Measurements from ENCODE around the gene VANGL2. TPM values are rescaled to one million over a fixed set of nuclear protein-coding genes. Genes with fewer than 3 reads are reported as not detected.
A peak's percentile ranks its signal among the peaks of the same experiment; 100 is the strongest.

Gene VANGL2
- total RNA-seq, 4 donors from 2014 or later, result 0.26 to 1.2 (median 0.78) TPM; not detected in 1

DNA sequence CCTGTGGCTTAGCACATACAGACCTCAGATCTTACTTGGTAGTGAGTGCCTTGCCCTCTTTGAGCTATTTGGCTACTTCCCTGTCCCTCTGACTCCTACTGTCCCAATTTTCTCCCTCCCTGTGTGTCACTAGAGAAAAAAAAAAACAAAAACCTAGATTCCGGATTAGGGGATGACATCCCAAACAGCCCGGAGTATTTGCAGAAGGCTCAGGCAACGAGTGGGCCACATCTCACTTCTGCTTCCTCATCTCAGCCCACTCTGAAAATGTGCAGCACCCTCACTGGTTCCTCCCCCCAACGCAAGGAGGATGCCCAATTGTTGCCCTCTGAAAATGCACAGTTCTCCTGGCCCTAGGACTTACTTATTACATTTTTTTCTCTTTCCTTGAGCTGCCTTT, 28.6 kb upstream of the VANGL2 start:
- H3K4me3 ChIP-seq, result no peak overlapping the region
- peaks cover 0 to 2% (median 0%) of the 10 kb centered on the region in 3 donors for H3K27me3 ChIP-seq
- DNase-seq (no peak), ATAC-seq (no peak)
- H3K9me3 ChIP-seq, result no peaks in the 10 kb centered on the region
- no peak for TF ChIP-seq POLR2A (IDR thresholded peaks at IDR 0.05)
- TF ChIP-seq, protein P1, sequence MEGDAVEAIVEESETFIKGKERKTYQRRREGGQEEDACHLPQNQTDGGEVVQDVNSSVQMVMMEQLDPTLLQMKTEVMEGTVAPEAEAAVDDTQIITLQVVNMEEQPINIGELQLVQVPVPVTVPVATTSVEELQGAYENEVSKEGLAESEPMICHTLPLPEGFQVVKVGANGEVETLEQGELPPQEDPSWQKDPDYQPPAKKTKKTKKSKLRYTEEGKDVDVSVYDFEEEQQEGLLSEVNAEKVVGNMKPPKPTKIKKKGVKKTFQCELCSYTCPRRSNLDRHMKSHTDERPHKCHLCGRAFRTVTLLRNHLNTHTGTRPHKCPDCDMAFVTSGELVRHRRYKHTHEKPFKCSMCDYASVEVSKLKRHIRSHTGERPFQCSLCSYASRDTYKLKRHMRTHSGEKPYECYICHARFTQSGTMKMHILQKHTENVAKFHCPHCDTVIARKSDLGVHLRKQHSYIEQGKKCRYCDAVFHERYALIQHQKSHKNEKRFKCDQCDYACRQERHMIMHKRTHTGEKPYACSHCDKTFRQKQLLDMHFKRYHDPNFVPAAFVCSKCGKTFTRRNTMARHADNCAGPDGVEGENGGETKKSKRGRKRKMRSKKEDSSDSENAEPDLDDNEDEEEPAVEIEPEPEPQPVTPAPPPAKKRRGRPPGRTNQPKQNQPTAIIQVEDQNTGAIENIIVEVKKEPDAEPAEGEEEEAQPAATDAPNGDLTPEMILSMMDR (IDR thresholded peaks at IDR 0.05 in 4 of 5, conservative IDR thresholded peaks at IDR 0.05 in 1 of 5), result no peak
- peaks cover 0 to 9% of the 10 kb centered on the region in 2 donors for H3K4me1 ChIP-seq
- intact Hi-C loops (cut with DNase I; ENCODE audit: low total_unique reads), result loop anchor here (5.0 to 10.0 kb wide), 2 partner anchors 79 to 287 kb away; partner anchors contain the start of gene KCNJ9
- no peaks in the 10 kb centered on the region for H3K36me3 ChIP-seq
- in situ Hi-C loops (cut with MboI; ENCODE audit: low sequenced_read_pairs in 4 of 4), result loop anchor here in 3 of 4 donors (10.0 to 25.0 kb wide), 2 partner anchors 177 to 284 kb away; partner anchors contain the start of genes IGSF8 (in 2 of the 3), KCNJ9 (in 2 of the 3) and CASQ1 (in 1 of the 3)
- no peak overlapping the region for H3K27ac ChIP-seq

- intact Hi-C loops (cut with DNase I; ENCODE audit: low total_unique reads) (loop anchor here (5.0 to 10.0 kb wide), 2 partner anchors 81 to 289 kb away; partner anchors contain the start of gene KCNJ9), in situ Hi-C loops (cut with MboI; ENCODE audit: low sequenced_read_pairs in 4 of 4) (loop anchor here in 3 of 4 donors (10.0 to 25.0 kb wide), 2 partner anchors 179 to 286 kb away; partner anchors contain the start of genes IGSF8 (in 2 of the 3), KCNJ9 (in 2 of the 3) and CASQ1 (in 1 of the 3))
- peaks cover 0 to 9% of the 10 kb centered on the region in 2 donors for H3K4me1 ChIP-seq
- H3K27ac ChIP-seq, result no peak overlapping the region
- H3K27me3 ChIP-seq, result no peaks in the 10 kb centered on the region
- ATAC-seq (no peak), DNase-seq (no peak)
- H3K4me3 ChIP-seq, result no peak overlapping the region
- H3K9me3 ChIP-seq, result no peaks in the 10 kb centered on the region
- TF ChIP-seq POLR2A (IDR thresholded peaks at IDR 0.05), result no peak
- TF ChIP-seq, protein P1 (IDR thresholded peaks at IDR 0.05 in 4 of 5, conservative IDR thresholded peaks at IDR 0.05 in 1 of 5), result no peak
- no peaks in the 10 kb centered on the region for H3K36me3 ChIP-seq
Observed at GRCh38 chr1:160373696-160374095, 26.7 kb upstream of the VANGL2 start.

DNA sequence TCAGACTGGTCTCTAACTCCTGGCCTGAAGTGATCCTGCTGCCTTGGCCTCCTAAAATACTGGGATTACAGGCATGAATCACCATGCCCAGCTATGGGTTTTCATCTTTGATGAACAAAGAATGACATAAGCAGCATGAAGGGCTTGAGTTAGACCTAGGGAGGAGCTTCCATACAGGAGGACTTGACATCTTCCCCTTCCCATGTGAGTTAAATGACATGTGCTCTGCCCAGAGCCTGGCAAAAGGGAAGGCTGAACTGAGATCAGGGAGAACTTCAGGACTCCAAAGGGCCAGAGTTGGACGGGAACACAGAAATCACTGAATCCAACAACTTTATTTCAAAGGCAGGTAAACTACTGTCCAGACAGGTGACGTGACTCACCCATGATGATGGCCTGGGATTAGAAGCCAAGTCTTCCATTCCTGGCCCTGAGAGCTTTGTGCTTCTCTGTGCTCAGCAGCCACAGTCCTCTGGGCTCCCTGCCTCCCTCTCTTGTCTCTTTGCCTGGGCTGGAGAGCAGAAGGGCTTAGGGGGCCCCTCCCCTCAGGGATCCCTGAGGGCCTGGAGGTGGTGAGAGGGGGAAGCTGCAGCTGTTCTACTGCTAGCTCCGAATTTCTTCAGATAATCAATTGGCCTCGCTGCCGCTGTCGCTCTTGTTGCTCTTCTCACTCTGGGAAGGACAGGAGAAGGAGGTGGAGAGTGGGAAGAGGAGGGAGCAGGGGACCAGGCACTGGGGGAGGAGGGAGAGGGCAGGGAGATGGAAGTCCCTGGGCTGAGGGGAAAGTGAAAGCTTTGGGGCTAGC, 25.9 kb upstream of the VANGL2 start:
- no peak overlapping the region for H3K27ac ChIP-seq
- no peak for DNase-seq

DNA sequence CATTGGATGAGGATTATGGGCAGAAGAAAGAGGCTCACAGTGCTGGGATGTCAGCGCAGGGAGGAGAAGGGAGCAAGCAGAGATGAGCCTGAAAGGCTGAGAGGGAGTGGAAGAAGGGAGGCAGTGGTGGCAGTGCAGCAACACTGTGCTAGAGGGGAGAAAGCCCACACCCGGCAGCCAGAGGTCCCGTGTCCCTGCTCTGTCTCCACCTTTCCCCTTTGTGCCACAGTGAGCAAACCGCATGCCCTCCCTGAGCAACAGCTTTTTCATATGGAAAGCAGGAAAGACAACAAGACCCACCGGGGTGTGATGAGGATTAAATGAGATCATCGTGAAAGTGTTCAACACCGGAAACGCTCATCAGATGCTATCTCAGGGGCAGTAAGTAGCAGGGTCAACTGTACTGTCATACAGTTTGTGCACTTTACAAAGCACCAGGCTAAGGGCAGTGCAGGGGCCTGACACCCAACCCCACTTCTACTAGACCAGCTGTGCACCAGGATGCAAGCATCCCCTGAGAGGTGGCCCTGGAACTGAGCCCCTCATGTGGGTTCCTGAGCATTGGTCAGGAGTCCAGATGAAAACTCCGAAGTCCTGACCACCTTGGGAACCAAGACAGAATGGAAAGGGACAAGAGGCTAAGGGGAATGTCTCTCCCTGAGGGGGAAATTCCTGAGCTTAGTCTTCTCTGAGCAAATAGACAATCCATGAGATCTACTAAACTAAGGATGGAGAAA, 24.4 kb upstream of the VANGL2 start:
- in situ Hi-C loops (cut with MboI; ENCODE audit: low sequenced_read_pairs in 4 of 4), result loop anchor here in 1 of 4 donors (10.0 kb wide), 1 partner anchor 181 kb away; the partner anchor contains the start of gene CASQ1
- H3K36me3 ChIP-seq, result no peaks in the 10 kb centered on the region
- ATAC-seq (peak; percentile 3 to 27), DNase-seq (no peak)
- no peak overlapping the region for H3K27ac ChIP-seq
- intact Hi-C loops (cut with DNase I; ENCODE audit: low total_unique reads), result loop anchor here (2.0 to 10.0 kb wide), 3 partner anchors 34 to 291 kb away; partner anchors contain the start of genes COPA, KCNJ9 and NCSTN
- H3K4me1 ChIP-seq, result peaks cover 0 to 9% of the 10 kb centered on the region in 2 donors
- H3K27me3 ChIP-seq, result no peaks in the 10 kb centered on the region
- no peaks in the 10 kb centered on the region for H3K9me3 ChIP-seq
- no peak for TF ChIP-seq POLR2A (IDR thresholded peaks at IDR 0.05)
- TF ChIP-seq, protein P1 (IDR thresholded peaks at IDR 0.05 in 4 of 5, conservative IDR thresholded peaks at IDR 0.05 in 1 of 5), result no peak
- no peak overlapping the region for H3K4me3 ChIP-seq

More for the DNA sequence above, 25.9 kb upstream of the VANGL2 start:
- Histone ChIP-seq H3K9me3 (no peaks in the 10 kb centered on the region), H3K4me3 (no peak overlapping the region), H3K36me3 (no peaks in the 10 kb centered on the region), H3K4me1 (peaks cover 0 to 9% of the 10 kb centered on the region in 2 donors), H3K27me3 (no peaks in the 10 kb centered on the region)
- in situ Hi-C loops (cut with MboI; ENCODE audit: low sequenced_read_pairs in 4 of 4), result loop anchor here in 3 of 4 donors (10.0 to 25.0 kb wide), 2 partner anchors 180 to 287 kb away; partner anchors contain the start of genes IGSF8 (in 2 of the 3), KCNJ9 (in 2 of the 3) and CASQ1 (in 1 of the 3)
- intact Hi-C loops (cut with DNase I; ENCODE audit: low total_unique reads), result loop anchor here (5.0 to 10.0 kb wide), 3 partner anchors 32 to 290 kb away; partner anchors contain the start of genes COPA, KCNJ9 and NCSTN
- no peak for TF ChIP-seq POLR2A (IDR thresholded peaks at IDR 0.05)
- TF ChIP-seq, protein P1 (IDR thresholded peaks at IDR 0.05 in 4 of 5, conservative IDR thresholded peaks at IDR 0.05 in 1 of 5), result no peak
- ATAC-seq, result peak; percentile 17 to 22

Measured in gastrocnemius medialis (tissue), 4 donors.